Measurements from ENCODE around the gene HCN2. TPM values are rescaled to one million over a fixed set of nuclear protein-coding genes. Genes with fewer than 3 reads are reported as not detected.
A peak's percentile ranks its signal among the peaks of the same experiment; 100 is the strongest.

HCN2 gene
- total and polyA plus RNA-seq, 7 donors = 0.04 to 0.13 (median 0.07) TPM; not detected in 3

DNA sequence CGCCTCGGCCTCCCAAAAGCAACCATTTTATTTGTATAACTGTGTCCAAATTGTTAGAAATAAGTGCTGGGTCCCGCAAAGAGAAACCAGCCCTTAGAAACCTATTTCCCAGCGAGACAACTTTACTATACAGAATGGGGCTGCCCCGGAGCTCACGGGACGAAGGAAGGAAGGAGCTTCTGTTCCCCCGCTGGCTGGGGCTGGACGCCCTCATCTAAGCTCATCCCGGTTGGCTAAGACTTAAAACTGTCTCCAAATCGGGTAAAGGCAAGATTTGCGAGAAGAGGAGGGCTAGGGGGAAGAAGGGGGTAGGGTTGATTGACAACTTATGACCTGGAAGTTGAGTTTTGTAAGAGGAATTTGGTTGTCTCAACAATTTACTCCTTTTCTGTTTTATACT, 29.6 kb upstream of the HCN2 start:
- H3K9me3 ChIP-seq = no peaks in the 10 kb centered on the region
- no peaks in the 10 kb centered on the region for H3K36me3 ChIP-seq (ENCODE audit: insufficient read depth in 1 of 2, low read depth in 1 of 2)
- ATAC-seq (no peak), DNase-seq (no peak)
- intact Hi-C loops (cut with DNase I) = no loop called here
- no peak overlapping the region for H3K4me3 ChIP-seq
- no peaks in the 10 kb centered on the region for H3K4me1 ChIP-seq
- no peak for TF ChIP-seq CTCF (IDR thresholded peaks at IDR 0.05)
- no peak overlapping the region for H3K27ac ChIP-seq
- WGBS, 3 donors = 75 to 78% (median 77%) methylated on average over 12 of the region's 12 CpGs
- peaks cover 0 to 16% (median 0%) of the 10 kb centered on the region in 3 donors for H3K27me3 ChIP-seq (ENCODE audit: insufficient read depth in 3 of 3, low read length in 2 of 3)

DNA sequence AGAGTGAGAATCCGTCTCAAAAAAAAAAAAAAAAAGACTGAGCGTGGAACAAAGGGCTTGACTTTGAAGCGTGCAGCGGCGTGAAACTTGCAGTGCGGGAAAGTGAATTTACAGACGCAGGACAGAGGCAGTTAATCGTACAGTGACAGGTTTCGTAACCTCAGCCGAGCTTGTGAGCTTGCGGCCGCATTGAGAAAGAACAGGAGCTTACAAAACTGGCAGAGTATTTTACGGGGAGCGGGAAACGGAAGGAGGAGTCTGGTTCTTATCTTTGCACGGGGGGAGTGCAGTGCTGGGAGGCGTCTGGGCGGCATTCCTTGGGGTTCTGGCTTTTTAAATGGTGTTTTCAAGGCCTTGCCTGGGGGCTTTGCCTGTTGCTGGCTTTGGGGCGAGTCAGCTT, 23.3 kb upstream of the HCN2 start:
- peaks cover 5% of the 10 kb centered on the region for H3K4me1 ChIP-seq
- WGBS, 3 donors = 49 to 54% (median 52%) methylated on average over 17 to 18 of the region's 19 CpGs
- no peaks in the 10 kb centered on the region for H3K27me3 ChIP-seq (ENCODE audit: insufficient read depth in 3 of 3, low read length in 2 of 3)
- no peak overlapping the region for H3K4me3 ChIP-seq
- DNase-seq (no peak), ATAC-seq (no peak)
- no peaks in the 10 kb centered on the region for H3K36me3 ChIP-seq (ENCODE audit: insufficient read depth in 1 of 2, low read depth in 1 of 2)
- TF ChIP-seq CTCF (IDR thresholded peaks at IDR 0.05) = no peak
- H3K27ac ChIP-seq = no peak overlapping the region
- H3K9me3 ChIP-seq = no peaks in the 10 kb centered on the region
- intact Hi-C loops (cut with DNase I) = no loop called here

- Histone ChIP-seq H3K4me1 (peaks cover 9% of the 10 kb centered on the region), H3K4me3 (no peak overlapping the region), H3K36me3 (ENCODE audit: insufficient read depth in 1 of 2, low read depth in 1 of 2) (no peaks in the 10 kb centered on the region), H3K27me3 (ENCODE audit: insufficient read depth in 3 of 3, low read length in 2 of 3) (no peaks in the 10 kb centered on the region), H3K9me3 (no peaks in the 10 kb centered on the region), H3K27ac (no peak overlapping the region)
- ATAC-seq = no peak
- no peak for DNase-seq
- no peak for TF ChIP-seq CTCF (IDR thresholded peaks at IDR 0.05)
- WGBS, 3 donors = 67 to 77% (median 72%) methylated on average over 16 of the region's 16 CpGs
- intact Hi-C loops (cut with DNase I) = no loop called here
Observed at GRCh38 chr19:566844-567243, 22.8 kb upstream of the HCN2 start.

DNA sequence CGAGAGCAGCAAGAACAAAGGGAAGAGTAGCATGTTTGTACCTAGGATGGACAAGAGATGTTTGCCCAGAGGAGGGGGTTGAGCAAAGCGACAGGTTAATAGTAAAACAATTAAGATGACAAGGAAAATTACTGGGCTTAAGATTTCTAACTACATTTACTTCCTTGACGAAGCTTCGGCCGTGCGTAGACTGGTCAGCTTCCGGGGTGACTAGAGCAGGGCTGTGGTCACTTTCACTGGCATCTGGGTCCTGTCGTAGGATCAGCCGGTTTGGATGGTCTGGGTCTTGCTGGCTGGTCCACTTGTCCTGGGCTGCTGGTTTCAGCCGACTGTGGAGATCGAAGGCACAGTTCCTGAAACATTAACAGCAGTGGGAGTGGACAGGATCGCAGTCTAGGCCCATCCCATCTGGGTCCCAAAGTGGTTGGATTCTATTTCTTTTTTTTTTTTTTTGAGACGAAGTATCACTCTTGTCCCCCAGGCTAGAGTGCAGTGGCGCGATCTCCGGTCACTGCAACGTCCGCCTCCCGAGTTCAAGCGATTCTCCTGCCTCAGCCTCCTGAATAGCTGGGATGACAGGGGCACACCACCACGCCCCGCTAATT, 22.3 kb upstream of the HCN2 start:
- H3K9me3 ChIP-seq = no peaks in the 10 kb centered on the region
- H3K4me1 ChIP-seq = peaks cover 10% of the 10 kb centered on the region
- ATAC-seq (no peak), DNase-seq (no peak)
- intact Hi-C loops (cut with DNase I) = no loop called here
- 88% methylated on average over 21 to 22 of the region's 22 CpGs for WGBS, 3 donors
- no peaks in the 10 kb centered on the region for H3K36me3 ChIP-seq (ENCODE audit: insufficient read depth in 1 of 2, low read depth in 1 of 2)
- no peak overlapping the region for H3K4me3 ChIP-seq
- H3K27me3 ChIP-seq (ENCODE audit: insufficient read depth in 3 of 3, low read length in 2 of 3) = no peaks in the 10 kb centered on the region
- H3K27ac ChIP-seq = no peak overlapping the region
- TF ChIP-seq CTCF (IDR thresholded peaks at IDR 0.05) = no peak

DNA sequence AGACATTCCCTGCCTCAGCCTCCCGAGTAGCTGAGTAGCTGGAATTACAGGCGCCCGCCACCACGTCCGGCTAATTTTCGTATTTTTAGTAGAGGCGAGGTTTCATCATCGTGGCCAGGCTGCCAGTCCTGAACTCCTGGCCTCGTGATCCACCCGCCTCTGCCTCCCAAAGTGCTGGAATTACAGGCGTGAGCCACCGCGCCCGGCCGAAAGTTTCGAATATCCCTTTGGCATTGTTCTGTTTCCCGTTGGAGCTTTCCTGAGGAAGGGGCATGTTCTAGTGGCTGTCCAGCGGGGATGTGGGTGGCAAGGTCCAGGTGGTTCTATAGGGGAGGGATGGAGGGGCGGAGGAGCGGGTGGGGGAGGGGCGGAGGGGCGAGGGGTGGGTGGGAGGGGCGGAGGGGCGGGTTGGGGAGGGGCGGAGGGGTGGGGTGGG, 19.4 kb upstream of the HCN2 start:
- 58 to 76% (median 66%) methylated on average over 13 to 19 of the region's 25 CpGs for WGBS, 3 donors
- TF ChIP-seq CTCF (IDR thresholded peaks at IDR 0.05) = no peak
- no peaks in the 10 kb centered on the region for H3K36me3 ChIP-seq (ENCODE audit: insufficient read depth in 1 of 2, low read depth in 1 of 2)
- no peaks in the 10 kb centered on the region for H3K9me3 ChIP-seq
- no peak for ATAC-seq
- no peak overlapping the region for H3K27ac ChIP-seq
- intact Hi-C loops (cut with DNase I) = loop anchor here (5.0 to 10.0 kb wide), 3 partner anchors 38 to 835 kb away; partner anchors contain the start of genes CDC34 (in 1 of the 2), DAZAP1 (in 1 of the 2) and GAMT (in 1 of the 2)
- H3K27me3 ChIP-seq (ENCODE audit: insufficient read depth in 3 of 3, low read length in 2 of 3) = no peaks in the 10 kb centered on the region
- peak in 1 of 2 donors; percentile 23 for DNase-seq
- peaks cover 25% of the 10 kb centered on the region for H3K4me1 ChIP-seq
- H3K4me3 ChIP-seq = no peak overlapping the region
